IPS DF 4.7 (cell line): ENCODE data around the gene ORC4.

Experiments used
- DNase-seq: peaks from one replicate; pipeline ENCODE4 v3.0.0-alpha.2; 2013; ENCODE audit warnings: low spot score; ENCODE audit errors: extremely low read depth

ORC4 gene

DNA sequence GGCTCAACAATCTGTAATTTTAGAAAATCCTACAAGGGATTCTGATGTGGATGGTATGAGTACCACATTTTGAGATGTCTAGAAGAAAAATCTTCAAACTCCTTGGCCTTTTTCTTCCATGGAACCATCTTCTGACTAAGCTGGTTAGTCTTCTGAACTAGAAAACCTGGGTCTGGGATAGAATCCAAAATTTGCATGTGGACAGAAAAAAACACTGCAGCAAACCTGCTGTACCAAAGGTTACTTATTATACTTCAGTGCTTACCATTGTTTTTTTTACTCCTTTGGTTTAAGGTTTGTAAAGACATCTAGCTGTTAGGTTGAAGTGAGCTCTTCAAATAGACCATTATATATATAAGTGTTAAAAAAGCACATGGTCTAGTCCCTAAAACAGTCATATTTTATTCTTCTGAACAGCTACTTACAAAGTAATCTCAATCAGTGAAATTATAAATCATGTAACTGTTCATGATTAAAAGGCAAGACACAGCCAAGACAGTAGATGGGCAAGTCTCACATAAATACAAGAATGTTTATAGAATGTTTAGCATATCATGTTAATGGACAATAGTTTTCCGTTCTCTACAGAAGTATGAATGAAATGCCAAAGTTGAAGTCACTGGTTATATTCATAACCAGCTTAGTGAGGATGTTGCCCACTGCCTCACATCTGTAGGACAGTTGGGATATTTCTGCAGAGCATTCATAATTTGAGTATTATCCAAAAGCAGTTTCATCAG, 85.5 kb downstream of the ORC4 start:
- no peak for DNase-seq

DNA sequence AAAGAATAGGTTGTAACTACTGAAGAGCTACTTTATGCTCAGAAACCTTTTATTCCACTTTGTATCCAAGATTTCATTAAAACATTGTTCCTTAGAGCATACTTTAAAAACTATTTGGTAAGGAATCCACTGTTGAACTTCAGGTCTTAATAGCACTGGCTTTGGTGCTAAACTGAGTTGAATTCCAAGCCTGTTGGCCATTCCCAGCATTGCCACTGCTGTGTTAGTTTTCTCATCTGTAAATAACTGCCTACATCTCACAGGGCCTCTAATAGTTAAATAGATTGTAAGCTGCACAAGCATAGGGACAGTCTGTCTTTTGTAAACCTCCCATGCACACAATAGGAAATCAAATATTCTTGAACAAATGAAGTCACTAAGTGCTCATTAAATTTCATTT, 86.6 kb downstream of the ORC4 start:
- no peak for DNase-seq

DNA sequence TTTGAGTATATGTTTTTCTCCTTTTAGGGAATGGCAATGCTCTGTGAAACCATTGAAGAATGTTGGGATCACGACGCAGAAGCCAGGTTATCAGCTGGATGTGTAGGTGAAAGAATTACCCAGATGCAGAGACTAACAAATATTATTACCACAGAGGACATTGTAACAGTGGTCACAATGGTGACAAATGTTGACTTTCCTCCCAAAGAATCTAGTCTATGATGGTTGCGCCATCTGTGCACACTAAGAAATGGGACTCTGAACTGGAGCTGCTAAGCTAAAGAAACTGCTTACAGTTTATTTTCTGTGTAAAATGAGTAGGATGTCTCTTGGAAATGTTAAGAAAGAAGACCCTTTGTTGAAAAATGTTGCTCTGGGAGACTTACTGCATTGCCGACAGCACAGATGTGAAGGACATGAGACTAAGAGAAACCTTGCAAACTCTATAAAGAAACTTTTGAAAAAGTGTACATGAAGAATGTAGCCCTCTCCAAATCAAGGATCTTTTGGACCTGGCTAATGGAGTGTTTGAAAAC, 93.4 kb downstream of the ORC4 start:
- no peak for DNase-seq

DNA sequence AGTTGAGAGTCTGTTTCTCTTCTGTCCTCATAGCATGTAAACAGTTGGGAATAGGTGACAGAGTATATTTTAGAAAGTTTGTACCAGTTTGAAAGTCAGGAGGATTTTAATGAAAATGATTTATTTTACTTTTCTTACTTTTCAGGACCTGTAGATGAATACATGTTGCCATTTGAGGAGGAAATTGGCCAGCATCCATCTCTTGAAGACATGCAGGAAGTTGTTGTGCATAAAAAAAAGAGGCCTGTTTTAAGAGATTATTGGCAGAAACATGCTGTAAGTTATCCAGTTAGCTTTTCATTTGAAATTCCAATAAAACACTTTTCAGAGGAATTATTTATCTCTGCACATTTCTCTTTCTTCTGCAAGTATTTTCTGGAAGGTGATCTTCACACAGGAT, 94.7 kb downstream of the ORC4 start:
- DNase-seq: no peak

DNA sequence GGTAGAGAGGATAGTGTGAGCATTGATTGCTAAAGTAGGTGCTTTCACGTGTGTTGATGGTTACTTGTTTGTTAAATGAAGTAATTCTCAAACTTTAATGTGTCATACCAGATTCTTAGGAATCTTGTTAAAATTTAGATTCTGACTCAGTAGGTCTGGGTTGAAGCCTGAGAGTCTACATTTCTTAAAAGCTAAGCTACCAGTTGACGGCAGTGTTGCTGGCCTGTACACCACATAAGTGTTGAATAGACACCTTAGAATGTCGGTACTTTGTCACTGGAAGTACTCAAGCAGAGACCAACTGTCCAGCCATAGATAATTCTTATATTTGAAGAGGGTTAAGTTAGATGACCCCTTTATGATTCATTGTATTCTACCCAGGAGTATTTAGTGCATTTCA, 95.9 kb downstream of the ORC4 start:
- no peak for DNase-seq

DNA sequence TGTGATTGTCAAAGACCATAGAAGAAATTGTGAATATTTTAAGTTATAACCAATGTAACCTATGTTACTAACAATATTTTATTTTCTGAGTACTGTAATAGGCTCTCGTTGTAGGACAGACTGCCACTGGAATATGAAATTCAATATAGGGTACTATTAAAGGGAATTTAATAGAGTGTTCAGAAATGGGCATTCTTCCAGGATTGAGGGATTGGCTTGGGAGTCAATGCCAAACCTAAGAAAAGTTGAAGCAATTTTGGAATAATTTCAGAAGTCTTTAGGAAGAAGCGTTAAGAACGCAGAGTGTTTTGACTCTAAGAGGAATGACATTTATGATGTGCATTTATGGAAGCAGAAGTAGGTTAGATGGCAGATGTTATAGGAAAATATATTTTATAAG, 96.7 kb downstream of the ORC4 start:
- no peak for DNase-seq

DNA sequence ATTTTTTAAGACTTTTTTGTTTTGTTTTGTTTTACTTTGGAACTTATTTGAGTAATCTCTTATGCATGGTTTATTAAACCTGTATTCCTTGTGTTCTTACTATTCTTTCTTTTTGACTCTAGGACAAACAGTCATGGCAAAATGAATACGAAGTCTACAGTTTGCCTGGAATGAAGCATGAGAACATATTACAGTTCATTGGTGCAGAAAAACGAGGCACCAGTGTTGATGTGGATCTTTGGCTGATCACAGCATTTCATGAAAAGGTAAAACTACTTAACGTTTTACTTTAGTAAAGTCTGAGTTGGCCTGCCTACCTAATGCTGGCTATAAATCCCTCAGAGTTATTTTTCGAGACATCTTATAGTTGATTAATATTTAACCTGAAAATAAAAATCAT, 103.4 kb downstream of the ORC4 start:
- DNase-seq: no peak

DNA sequence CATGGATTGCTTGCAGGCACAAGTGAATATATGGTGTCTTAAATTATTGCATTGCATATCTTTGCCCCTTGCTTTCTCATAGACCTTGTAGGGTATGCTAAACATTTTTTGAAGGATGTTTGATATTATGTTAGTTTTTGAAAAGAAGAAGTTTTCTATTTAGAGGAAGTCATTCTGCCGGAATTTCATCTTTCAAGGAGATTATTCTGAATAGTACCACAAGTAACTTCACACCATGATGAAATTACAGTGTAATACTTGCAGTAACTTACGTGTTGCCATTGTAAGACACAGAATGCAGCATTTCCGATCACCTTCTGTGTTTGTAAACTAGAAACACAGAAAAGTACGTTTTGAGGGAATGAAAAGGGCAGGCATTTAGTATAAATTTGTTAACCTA, 103.8 kb downstream of the ORC4 start:
- DNase-seq: no peak

DNA sequence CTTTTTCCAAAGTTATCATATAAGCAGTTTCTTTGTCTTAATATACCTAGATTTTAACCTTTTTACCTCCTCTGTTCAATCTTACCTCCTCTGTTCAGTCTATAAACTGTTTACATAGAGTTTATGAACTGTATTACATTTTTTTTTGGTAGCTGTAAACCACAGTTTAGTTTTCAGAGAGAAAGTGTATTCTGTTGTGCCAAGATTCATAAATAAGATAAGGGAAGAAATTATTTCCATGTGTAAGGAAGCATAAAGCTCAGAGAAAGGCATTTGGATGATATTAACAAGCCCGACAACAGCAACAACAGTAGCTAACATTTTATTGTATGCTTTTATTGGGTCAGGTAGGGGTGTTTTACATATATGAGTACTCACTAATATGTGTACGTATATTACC, 104.5 kb downstream of the ORC4 start:
- DNase-seq: no peak

DNA sequence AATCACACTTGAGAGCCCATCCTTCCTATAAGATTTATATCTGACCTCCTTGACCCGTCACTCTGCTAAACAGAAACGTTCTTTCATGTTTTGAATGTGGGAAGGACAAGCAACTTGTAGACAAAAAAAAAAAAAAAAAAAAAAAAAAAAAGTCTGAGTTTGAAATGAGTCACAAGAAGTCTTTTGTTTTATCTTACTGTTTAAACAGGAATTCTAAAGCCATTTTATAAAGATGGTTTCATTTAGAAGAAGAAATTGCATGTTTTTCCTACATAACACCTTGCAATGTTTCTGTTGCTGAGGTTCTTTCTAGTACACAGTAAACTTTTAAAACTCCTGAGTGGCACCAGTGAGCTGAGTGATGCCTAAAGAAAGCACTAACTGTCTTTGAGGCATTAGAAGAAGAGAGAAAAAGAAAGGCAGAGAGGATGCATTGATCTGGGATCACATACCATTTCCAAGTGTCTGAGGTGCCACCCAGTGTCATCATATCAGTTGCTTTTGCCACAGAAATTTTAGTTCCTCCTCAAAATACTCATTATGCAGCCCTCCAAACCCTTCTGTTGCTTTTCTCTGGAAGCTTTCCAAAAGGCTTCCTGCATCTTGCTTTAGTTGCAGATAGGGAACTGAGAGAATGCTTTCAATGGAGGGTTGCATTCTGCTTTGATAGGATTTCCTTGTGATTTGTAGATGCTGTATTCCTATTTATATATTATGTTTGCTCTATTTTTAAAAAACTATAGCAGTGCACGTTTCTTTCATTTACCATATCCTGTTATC, 106.6 kb downstream of the ORC4 start:
- no peak for DNase-seq

DNA sequence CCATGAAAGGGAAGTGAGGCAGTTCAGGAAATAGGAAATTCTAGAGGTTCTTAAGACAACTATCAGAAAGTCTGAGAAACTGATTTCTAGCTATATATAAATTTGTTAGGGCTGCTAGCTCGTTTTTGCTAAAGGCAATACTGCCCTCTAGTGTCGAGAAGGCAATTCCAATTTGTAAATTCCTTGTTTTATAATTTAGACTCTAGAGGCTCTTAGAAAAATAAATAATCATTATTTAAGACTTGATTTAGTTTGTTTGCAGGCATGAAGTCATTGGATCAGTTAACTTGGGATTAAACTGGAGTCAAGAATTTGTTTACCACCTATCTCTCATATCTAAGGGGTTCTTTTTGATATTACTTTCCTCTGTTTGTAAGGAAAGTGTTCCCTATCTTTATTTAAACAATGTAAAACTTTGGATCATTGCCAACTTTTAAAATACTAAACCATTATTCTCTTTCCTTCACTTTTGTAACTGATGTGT, 109.5 kb downstream of the ORC4 start:
- peak; percentile 7 for DNase-seq

DNA sequence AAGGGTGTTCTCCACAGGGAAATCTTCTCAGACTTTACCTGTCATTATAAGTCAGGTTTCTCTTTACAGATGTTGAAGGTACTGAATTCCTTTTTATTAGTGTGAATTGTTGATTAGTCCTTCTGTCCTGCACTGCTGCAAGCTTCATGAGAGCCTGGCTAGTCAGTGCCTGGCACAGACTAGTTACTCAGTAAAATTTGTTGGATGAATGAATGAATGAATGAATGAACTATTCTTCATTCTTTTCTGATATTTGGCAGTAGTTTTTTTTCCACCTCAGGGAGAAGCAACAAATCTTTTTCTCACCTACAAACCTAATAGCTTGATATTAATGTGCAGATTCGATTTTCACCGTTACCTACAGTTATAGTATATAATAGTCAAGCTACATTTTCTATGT, 111.4 kb downstream of the ORC4 start:
- DNase-seq: no peak

DNA sequence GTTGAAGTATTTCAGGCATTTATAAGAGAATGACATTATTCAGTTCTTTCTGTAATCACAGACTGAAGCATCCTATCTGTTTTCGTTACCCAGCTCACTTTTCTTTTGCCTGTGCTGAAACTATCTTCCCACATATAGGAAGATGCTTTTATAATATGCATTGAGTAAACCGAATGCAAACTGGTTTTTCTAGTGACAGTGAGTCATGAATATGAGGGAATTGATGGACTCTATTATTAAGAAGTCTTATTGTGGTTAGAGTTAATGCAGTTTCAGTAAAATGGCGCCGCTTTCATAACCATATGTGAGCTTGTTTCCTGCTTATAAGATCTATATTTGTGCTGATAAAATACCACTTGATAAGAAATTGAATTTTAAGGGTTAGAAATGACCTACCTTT, 116.5 kb downstream of the ORC4 start:
- no peak for DNase-seq

DNA sequence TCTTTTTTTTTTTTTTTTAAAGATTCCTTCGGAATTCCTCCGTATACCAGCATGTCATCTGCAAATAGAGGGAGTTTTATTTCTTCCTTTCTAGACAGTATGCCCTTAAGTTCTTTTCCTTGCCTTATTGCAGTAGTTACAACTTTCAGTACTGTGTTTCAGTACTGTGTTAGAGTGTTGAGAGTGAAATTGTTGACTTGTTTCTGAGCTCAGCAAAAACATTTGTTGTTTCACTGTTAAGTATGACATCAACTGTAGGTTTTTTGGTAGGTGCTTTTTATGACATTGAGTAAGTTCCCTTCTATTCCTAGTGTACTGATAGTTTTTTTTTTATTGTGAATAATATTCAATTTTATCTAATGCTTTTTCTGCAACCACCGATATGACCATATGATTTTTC, 131.9 kb downstream of the ORC4 start:
- DNase-seq: no peak

DNA sequence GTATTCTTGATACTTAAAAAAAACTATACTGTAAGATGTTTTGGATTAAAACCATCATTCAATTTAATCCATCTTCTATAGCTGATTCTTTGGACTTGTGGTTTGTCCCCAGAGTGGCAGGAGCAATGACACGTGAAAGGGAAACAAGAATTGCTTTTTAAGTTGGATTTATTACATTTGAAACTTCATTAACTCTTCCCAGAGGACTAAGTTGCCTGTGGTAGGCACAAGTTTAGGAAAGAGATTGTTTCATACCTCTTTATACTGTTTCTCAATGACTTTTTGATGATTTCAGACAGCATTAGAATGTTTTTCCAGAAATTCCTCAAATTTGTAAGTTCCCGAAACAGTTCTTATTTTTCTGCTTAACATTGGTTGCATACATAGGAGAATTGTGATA, 134.4 kb downstream of the ORC4 start:
- no peak for DNase-seq

DNA sequence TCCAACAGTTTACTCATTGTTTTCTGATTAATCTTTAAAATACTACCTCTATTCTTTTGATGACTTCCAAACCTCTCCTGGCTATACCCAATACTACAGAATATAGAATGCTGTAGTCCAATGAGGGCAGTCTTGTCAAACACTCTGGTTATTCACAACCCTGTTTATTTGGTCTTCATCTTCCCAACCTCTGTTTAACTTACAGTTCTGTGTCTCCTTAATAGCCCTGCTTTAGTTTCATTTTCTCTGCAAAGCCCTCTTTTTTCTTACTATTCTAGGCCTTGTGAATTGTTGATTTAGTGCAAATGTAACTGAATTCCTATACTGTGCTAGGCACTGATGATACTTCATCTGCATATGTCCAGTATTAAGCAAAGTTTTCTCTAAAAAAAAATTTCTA, 135.7 kb downstream of the ORC4 start:
- no peak for DNase-seq

DNA sequence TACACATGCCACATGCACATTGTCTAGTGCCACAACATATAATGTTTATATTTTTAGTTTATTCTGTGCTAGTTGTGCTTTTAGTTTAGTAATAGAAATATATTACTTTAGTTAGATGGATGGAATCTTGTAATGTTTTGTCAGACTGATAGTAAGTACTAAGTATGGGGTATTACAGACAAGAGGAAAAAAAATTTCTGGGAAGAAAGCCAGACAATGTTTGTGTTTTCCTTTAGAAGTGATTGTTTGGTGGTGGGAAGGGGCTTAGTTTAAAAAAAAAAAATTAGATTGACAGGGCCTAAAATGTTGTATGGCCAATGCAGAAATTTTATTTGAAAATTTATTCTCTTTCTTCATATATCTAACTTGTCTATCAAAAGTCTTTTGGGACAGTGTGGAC, 137.9 kb downstream of the ORC4 start:
- DNase-seq: no peak
